PFSK-1 (cell line): Measurements from ENCODE around the gene KCNMA1.

ENCODE experiments used
- FOXP2 ChIP-seq: optimal IDR thresholded peaks from 2 replicates; pipeline ENCODE3; 2011; ENCODE audit warnings: borderline replicate concordance, control low read depth, inconsistent platforms; ENCODE audit not compliant: insufficient read depth; ENCODE audit errors: extremely low read length, extremely low read depth
- POLR2AphosphoS5 ChIP-seq: IDR thresholded peaks from 2 replicates; pipeline ENCODE4 v1.6.1; 2012; ENCODE audit warnings: low read depth, mild to moderate bottlenecking, control low read depth, low read length, moderate library complexity
- SIN3A ChIP-seq: IDR thresholded peaks from 2 replicates; pipeline ENCODE4 v1.6.1; 2012; ENCODE audit warnings: mild to moderate bottlenecking, low read length, moderate library complexity, borderline replicate concordance; ENCODE audit not compliant: insufficient read depth
- TAF1 ChIP-seq: IDR thresholded peaks from 2 replicates; pipeline ENCODE4 v1.6.1; 2012; ENCODE audit warnings: low read length, control low read depth, borderline replicate concordance; ENCODE audit not compliant: insufficient read depth

DNA sequence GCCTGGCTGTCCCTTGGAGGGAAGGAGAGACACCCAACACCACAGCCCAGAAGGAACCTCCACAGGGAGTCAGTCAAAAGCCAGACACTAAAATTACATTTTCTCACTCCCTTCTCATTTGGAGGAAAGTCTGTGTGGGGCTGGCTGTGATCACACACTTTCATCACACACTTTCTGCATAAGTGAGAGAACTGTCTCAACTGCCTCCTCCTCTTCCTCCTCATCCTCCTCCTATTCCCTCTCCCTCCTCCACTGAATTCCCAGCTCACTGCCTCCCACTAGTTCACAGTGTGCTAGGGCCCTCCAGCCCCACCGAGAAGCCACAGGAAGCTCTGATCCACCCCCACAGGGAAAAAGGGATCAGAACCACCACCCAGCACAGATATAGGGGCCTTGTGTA is 91.6 kb downstream of the KCNMA1 start:
- no peak for TF ChIP-seq SIN3A
- no peak for TF ChIP-seq POLR2AphosphoS5
- TF ChIP-seq TAF1: no peak
- TF ChIP-seq FOXP2: no peak
